Loucy (cell line): ENCODE measurements around the gene FGF12.

Experiments used
- EZH2phosphoT487 ChIP-seq: fragments of 200-600 bp; IDR thresholded peaks from 2 replicates; pipeline ENCODE4 v1.6.1; 2018; ENCODE audit warnings: antibody characterized with exemption, mild to moderate bottlenecking, moderate library complexity, borderline replicate concordance
- TF ChIP-seq, protein P1 (sequence below): fragments of 200-600 bp; sonication (generic); conservative IDR thresholded peaks from 2 replicates; pipeline ENCODE4 v1.5.1; 2014; ENCODE audit warnings: mild to moderate bottlenecking, antibody characterized with exemption, low read length

DNA sequence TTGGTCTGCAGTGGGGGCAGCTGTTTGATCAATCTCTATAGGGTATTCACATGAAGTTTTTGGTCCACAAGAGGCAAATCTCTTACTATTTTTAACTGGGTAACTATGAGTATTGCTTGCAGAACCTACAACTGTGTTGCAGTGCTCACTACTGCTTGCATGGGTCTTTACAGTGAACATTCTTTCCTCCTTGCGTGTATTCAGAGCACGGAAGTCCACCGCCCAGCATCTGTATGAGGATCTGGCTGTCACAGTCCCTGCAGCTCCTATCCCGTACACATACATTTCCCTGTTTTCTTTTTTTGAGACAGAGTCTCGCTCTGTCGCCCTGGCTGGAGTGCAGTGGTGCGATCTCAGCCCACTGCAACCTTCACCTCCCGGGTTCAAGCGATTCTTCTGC is 449.9 kb downstream of the FGF12 start:
- TF ChIP-seq, protein P1, sequence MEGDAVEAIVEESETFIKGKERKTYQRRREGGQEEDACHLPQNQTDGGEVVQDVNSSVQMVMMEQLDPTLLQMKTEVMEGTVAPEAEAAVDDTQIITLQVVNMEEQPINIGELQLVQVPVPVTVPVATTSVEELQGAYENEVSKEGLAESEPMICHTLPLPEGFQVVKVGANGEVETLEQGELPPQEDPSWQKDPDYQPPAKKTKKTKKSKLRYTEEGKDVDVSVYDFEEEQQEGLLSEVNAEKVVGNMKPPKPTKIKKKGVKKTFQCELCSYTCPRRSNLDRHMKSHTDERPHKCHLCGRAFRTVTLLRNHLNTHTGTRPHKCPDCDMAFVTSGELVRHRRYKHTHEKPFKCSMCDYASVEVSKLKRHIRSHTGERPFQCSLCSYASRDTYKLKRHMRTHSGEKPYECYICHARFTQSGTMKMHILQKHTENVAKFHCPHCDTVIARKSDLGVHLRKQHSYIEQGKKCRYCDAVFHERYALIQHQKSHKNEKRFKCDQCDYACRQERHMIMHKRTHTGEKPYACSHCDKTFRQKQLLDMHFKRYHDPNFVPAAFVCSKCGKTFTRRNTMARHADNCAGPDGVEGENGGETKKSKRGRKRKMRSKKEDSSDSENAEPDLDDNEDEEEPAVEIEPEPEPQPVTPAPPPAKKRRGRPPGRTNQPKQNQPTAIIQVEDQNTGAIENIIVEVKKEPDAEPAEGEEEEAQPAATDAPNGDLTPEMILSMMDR: no peak
- TF ChIP-seq EZH2phosphoT487: no peak
